GM18861 (cell line): ENCODE results near the gene DCST2.
A peak's percentile ranks its signal among the peaks of the same experiment; 100 is the strongest.

Experiments
- ATAC-seq: cut with Tn5 transposase; IDR thresholded peaks from one replicate; pipeline ENCODE4 v1.9.1; 2021; ENCODE audit not compliant: unreplicated experiment

DCST2 gene

GRCh38 chr1:155050560-155051341 is 17.2 kb upstream of the DCST2 start, which contains the start of gene ADAM15:
TSS of gene ADAM15 (plus strand) at chr1:155051316. CDS start at chr1:155051387, 71 bp downstream.
- ATAC-seq = peak; percentile 42

GRCh38 chr1:155049651-155050559 is 16.3 kb upstream of the DCST2 start:
- no peak for ATAC-seq

GRCh38 chr1:155048449-155049334 is 15.1 kb upstream of the DCST2 start:
- no peak for ATAC-seq

- ATAC-seq = no peak
Measured at GRCh38 chr1:155044812-155045657, 11.5 kb upstream of the DCST2 start.

- ATAC-seq = no peak
Measured at GRCh38 chr1:155044365-155044764, 10.8 kb upstream of the DCST2 start.

- ATAC-seq = no peak
Measured at GRCh38 chr1:155043793-155044192, 10.2 kb upstream of the DCST2 start.

GRCh38 chr1:155043301-155043702 is 9.7 kb upstream of the DCST2 start:
- no peak for ATAC-seq

GRCh38 chr1:155042789-155043188 is 9.2 kb upstream of the DCST2 start:
- no peak for ATAC-seq

GRCh38 chr1:155040358-155041093 is 6.9 kb upstream of the DCST2 start:
- ATAC-seq = no peak

- ATAC-seq = no peak
Measured at GRCh38 chr1:155039308-155039669, 5.7 kb upstream of the DCST2 start.

- no peak for ATAC-seq
Measured at GRCh38 chr1:155038602-155039307, 5.2 kb upstream of the DCST2 start.

GRCh38 chr1:155037851-155038441 is 4.4 kb upstream of the DCST2 start:
- ATAC-seq = no peak

GRCh38 chr1:155037043-155037442 is 3.5 kb upstream of the DCST2 start:
- ATAC-seq = no peak

- ATAC-seq = no peak
Measured at GRCh38 chr1:155035936-155036335, 2.4 kb upstream of the DCST2 start.

- no peak for ATAC-seq
Measured at GRCh38 chr1:155034318-155035208, 982 bp upstream of the DCST2 start.

- ATAC-seq = no peak
Measured at GRCh38 chr1:155032886-155033285, 695 bp downstream of the DCST2 start.

GRCh38 chr1:155030899-155031298 is 2.7 kb downstream of the DCST2 start:
- ATAC-seq = no peak
